ENCODE data around the gene ADAMTS14.

ADAMTS14 gene

DNA sequence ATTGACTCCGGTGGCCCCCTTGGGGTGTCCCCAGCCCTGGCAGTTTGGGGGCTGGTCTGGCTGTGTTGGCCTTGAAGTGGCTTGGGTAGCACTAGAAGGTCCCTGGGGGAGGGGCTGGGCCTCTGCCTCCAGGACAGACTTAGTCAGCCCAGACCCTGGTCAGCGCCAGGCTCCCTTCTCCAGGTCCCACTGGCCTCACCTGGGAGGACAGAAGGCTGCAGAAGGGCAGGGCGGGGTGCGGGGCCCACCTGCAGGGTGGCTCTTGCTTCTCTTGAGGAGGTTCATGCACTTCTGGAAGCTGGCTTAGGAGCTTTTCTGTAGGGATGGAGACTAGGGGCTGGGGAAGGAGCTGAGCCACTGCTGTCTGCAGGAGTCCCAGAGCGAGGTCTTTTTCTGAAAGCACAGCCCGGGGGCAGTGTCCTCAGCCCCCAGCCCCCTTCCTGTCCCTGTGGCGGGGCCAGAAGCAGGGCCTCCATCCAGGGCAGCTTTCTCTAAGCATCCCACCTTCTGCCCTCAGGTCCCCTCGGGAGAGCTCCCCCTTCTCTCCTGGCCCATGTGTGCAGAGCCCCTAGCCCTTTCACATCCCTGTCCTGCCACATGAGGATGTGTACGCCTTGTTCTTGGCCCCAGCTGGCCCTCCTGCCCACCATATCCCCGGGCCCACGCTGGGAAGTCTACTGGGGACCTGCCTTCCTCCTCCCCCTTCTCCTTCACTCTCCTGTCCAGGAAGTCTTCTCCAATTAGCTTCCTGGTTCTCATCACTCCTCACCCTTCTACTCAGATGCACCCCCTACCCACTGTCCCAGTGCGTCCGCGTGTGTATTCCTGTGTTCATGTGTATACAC is 101.9 kb downstream of the ADAMTS14 start:
- DNase-seq, result no peak
- TF ChIP-seq POLR2A (IDR thresholded peaks at IDR 0.05; ENCODE audit: low read length) (no peak), GATA1 (IDR thresholded peaks at IDR 0.05; ENCODE audit: low read depth, low read length) (no peak)

DNA sequence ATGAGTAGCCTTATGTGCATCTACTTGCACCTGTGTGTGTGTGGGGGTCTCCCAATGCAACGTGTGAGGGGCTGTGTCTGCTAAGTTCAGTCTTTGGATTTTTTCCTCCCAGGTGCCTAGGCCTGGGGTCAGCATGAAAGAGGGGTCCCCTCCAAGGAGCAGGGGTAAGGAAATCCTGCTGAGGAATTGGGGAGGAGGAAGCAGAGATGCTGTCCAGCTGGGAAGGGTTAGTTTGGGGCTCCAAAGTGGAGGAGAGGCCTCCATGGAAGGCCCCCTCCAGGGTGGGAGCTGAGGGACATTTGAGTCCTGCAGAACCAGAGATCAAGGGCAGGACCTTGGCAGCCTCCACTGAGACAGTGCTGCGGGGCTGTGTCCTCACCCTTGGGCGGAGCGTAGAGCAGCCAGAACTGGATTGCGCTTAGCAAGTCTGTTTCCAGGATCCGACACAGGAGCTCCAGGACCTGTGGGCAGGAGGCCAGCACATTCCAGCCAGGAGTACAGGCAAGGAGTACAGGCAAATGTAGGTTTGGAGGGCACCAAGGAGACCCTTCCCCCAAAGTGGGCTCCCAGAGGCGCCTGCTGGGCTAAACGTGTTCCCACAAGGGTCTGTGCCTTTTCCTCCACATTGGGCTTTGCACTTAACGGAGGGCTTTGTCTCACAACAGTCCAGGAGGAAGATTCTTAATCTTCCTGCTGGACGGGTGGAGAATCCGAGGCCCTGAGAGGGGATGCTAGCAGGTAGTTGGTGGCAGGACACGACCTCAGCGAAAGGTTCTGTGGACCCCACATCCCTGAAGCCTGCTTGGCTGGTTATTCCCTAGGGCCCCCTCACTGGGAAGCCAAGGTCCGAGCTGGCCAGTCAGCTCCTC is 102.7 kb downstream of the ADAMTS14 start:
- no peak for TF ChIP-seq GATA1 (IDR thresholded peaks at IDR 0.05; ENCODE audit: low read depth, low read length)
- no peak for TF ChIP-seq POLR2A (IDR thresholded peaks at IDR 0.05; ENCODE audit: low read length)
- no peak for DNase-seq

DNA sequence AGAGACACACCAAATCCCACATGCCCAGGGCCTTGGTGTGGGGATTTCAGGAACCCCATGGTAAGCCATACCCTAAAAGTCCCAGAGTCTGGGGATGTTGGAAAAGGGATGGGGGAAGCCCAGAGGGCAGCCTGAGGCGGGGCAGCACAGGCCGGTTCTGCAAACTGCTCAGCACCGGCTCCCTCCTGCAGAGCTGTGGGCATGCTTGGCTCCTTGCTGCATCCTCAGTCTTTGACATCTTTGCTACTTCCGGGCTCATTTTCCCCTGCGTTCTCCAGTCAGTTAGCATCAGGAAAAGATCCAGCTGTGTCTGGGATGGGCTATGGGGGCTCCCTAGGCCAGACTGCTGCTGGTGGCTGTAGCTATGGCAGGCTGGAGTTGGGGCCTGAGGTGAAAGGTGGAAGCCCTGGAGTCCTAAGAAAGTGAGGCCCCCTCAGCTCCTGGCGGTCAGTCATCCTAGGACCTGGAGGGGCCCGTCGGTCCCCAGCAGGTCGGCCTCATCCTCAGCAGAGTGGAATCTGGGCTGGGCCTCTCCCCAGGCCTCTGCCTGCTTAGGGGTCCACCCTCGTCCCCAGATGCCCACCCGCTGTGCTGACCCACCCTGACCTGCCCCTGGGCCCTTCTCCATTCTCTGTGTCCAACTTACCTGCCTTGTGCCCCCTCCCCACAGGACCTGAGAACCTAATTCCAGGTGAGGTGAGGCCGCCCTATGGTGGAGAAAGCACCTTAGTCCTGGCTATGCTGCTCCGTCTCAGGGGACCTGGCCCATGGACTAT is 103.6 kb downstream of the ADAMTS14 start:
- no peak for DNase-seq

DNA sequence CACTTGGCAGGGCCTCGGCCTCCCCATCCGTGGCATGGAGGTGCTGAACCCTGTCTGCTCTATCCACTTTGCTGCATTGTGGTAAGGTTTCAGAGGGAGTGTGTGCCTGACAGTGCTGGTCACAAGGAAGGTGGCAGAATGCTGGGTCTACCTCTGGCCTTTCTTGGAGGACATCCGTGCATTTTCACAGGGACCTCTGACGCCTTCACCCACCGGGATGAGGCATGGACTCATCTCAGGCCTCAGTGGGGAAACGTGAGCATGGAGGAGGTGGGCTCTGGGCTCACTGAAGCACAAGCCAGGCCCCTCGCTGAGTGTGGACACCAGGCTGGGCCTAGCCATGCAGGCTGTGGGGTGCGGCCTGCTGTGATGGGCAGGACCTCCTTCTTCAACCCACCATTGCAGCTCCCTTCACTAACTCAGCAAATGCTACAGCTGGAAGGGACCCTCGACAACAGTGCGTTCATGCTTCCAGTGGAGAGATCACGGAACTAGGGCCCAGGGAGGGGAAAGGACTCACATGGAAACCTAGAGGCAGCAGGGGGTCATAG is 104.2 kb downstream of the ADAMTS14 start:
- DNase-seq, result no peak
- TF ChIP-seq POLR2A (IDR thresholded peaks at IDR 0.05; ENCODE audit: low read length) (no peak), GATA1 (IDR thresholded peaks at IDR 0.05; ENCODE audit: low read depth, low read length) (no peak)

More for the DNA sequence above, 103.6 kb downstream of the ADAMTS14 start:
- TF ChIP-seq POLR2A (IDR thresholded peaks at IDR 0.05; ENCODE audit: low read length) (no peak), GATA1 (IDR thresholded peaks at IDR 0.05; ENCODE audit: low read depth, low read length) (no peak)

DNA sequence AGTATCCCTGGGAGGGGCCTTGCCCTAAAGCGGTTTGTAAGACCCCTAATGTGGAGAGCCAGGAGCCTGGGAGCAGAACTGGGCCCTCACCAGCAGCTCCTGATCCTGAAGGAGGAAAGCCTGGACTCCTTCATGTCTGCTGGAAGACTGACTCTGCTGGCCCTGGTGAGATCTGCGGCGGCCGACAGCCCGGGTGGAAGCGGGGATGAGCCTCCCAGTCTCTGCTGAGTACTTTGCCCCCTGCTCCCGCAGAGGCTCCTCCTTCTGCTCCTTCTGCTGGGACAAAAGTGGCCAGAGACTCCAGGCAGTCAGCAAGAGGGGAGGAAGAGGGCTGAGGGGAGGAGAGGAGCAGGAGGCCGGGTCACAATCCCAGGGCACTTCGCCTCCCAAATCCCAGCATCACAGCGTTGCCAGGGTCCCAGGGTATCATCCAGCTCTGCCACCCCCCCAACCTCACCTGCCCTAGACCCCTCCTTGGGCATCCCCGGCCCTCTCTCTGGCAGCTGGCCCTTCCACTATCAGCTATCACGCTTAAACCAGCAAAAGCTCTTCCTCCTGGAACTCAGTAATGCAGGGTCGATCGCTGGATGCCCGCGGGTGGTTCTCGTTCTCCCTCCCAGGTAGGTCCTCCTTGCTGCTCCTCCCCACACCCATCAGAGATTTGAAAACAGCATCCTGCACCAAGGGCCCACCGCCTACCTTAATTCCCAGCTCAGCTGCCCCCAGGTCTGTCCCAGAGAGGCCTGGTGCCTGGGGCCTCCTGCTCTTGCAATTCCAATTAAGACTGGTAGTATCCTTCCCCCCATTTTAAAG is 105.0 kb downstream of the ADAMTS14 start:
- DNase-seq, result no peak
- TF ChIP-seq POLR2A (IDR thresholded peaks at IDR 0.05; ENCODE audit: low read length), result no peak
- no peak for TF ChIP-seq GATA1 (IDR thresholded peaks at IDR 0.05; ENCODE audit: low read depth, low read length)

DNA sequence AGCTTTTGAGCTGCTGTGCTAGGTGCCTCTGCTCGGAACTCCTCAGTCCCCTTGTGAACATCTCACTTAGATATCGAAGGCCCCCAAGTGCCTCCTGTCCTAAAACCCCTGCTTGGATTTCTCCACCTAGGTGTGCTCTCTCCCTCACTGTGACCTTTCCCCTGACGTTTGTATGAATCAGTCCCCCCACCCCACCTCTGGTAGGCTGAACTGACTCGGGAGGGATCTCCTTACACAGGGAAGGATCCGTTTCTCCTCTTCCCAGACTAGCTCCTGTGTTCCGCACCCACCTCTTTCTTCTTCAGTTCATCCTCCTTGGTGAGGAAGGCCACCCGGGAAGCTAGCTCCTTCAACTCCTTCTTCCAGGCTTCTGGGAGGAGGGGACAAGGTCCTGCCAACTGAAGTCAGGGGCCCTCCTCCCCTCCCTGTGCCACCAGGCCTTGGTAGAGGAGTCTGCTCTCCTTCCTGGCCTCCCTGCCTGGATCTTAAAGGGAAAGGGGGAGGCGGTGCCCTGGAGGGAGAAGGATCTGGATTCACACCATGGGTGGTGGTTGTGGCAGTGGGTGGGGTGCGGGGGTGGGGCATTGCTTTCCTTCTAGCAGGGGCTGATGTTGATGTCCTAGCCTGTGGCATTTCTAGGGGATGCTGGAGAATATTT is 106.1 kb downstream of the ADAMTS14 start:
- no peak for TF ChIP-seq GATA1 (IDR thresholded peaks at IDR 0.05; ENCODE audit: low read depth, low read length)
- TF ChIP-seq POLR2A (IDR thresholded peaks at IDR 0.05; ENCODE audit: low read length), result no peak
- DNase-seq, result no peak

DNA sequence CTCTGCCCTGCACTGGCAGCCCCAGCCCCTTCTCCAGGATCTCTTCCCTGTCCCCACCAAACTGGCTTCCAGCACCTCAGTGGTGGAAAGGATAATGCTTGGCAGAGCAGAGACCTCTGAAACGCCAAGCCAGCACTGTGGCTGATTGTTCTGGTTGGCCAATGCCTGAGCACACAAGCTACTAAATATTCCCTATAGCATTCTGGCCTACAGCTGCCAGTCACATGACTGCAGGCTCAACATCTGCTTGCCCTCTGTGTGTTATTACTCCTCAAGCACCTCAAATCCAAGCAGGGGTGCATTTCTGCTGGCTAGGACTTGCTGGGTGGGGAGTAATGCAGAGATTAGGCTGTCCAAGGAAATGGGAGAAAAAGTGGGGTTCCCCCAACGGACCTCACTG is 106.8 kb downstream of the ADAMTS14 start:
- DNase-seq, result no peak
- TF ChIP-seq POLR2A (IDR thresholded peaks at IDR 0.05; ENCODE audit: low read length) (no peak), GATA1 (IDR thresholded peaks at IDR 0.05; ENCODE audit: low read depth, low read length) (no peak)

DNA sequence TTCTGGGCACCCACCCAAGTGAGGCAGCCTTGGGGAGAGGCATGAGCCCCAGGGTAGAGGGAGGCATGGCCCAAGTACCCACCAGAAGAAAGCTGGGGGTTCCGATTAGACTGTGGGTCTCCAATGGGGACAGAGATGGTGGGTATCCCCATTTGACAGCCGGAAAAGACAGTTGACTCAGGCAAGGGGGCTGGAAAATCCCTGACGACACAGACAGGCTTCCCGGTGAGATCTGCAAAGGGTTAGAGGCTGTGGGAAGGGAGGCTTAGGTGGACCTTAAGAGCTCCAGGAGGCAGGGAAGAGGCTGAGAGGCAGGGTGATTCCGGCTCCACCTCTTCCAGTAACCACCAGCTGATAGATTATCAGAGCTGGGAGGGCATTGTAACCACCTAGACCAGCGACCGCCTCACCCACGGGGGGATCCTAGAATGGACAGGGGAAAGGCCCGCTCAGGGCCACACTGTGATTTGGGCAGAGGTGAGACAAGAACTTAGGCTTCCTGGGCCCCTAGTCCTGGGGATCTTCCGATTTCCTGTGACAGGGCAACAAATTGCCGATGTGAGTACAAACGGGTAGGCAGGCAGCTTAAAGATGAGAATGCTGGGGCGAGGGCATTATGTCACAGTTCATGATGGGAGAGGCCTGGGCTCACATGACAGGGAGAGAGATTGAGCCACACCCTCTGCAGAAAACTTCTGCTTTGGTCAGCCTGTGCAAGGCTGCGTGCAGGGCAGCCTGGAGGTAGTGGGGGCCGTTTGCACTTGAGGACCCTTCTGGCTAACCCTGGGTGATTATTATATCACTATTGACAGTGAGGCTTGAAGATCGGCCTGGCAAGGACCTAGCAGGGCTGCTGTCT is 107.4 kb downstream of the ADAMTS14 start:
- TF ChIP-seq POLR2A (IDR thresholded peaks at IDR 0.05; ENCODE audit: low read length), result no peak
- TF ChIP-seq GATA1 (IDR thresholded peaks at IDR 0.05; ENCODE audit: low read depth, low read length), result no peak
- DNase-seq, result peak; percentile 17 to 32

DNA sequence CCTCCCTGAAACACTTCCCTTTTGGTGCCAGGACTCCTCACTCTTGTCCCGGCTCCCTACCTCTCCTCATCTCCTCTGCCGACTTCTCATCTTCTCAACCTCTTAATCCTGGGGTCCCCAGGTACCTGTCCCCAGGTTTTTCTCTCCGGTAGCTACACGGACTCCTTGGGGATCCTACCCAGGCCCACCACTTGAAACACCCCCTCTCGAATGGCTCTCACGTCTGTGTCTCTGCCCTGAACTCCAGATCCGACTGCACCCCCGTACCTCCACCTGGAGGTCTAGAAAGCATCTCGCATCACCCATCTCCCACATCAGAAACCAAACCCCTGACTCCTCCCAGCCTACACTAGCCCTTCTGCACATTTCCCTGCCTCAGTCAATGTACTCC is 108.1 kb downstream of the ADAMTS14 start:
- no peak for DNase-seq
- TF ChIP-seq GATA1 (IDR thresholded peaks at IDR 0.05; ENCODE audit: low read depth, low read length) (no peak), POLR2A (IDR thresholded peaks at IDR 0.05; ENCODE audit: low read length) (no peak)

DNA sequence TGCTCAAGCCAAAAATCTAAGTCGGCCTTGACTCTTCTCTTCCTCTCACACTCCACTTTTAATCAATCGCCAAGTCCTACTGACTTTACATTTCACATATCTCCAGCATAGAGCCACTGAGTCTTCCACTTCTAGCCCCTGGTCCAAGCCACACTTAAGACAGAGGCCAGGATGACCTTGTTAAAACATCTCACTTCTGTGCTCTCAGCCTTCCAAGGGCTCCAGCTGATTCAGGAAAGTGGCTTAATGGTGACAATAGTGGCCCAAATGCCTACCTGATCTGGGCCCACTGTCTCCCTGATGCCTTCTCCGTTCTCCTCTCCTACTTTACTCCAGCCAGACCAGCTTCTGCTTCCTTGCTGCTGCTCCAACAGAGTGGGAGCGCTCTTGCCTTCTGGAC is 108.5 kb downstream of the ADAMTS14 start:
- DNase-seq, result no peak
- TF ChIP-seq GATA1 (IDR thresholded peaks at IDR 0.05; ENCODE audit: low read depth, low read length) (no peak), POLR2A (IDR thresholded peaks at IDR 0.05; ENCODE audit: low read length) (no peak)

DNA sequence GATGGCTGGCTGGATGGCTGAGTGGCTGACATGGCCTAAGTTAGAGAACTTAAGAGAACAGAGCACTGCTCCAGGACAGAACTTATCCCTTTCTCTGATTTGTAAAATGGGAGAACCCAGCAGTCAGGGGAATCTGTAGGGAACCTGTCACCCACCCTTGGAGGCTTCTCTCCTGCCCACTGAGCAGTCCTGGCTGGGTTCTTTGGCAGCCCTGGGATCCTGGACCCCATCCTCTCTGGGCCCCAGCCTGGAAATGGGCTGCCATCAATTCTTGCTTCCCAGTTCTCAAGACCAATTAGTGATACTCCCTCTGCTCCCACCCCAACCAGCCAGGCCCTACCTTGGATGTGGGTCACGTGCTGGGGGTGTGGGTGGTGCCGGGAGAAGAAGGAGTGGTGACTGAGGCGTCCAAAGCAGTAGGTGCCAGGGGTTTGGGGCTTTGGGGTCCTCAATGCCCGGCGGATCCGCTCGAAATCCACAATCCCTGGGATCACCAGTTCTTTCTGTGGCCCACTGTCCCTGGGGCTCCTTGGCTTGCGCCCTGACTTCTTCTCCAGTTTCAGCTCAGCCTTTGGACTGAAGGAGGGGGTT is 109.2 kb downstream of the ADAMTS14 start:
- DNase-seq, result no peak
- no peak for TF ChIP-seq POLR2A (IDR thresholded peaks at IDR 0.05; ENCODE audit: low read length)
- TF ChIP-seq GATA1 (IDR thresholded peaks at IDR 0.05; ENCODE audit: low read depth, low read length), result no peak

All from erythroblast (primary cell).